ENCODE data around the gene MSX1. TPM values are rescaled to one million over a fixed set of nuclear protein-coding genes. Genes with fewer than 3 reads are reported as not detected.

The MSX1 gene
- total RNA-seq, 1 donor from 2014 or later, result 67.3 TPM

DNA sequence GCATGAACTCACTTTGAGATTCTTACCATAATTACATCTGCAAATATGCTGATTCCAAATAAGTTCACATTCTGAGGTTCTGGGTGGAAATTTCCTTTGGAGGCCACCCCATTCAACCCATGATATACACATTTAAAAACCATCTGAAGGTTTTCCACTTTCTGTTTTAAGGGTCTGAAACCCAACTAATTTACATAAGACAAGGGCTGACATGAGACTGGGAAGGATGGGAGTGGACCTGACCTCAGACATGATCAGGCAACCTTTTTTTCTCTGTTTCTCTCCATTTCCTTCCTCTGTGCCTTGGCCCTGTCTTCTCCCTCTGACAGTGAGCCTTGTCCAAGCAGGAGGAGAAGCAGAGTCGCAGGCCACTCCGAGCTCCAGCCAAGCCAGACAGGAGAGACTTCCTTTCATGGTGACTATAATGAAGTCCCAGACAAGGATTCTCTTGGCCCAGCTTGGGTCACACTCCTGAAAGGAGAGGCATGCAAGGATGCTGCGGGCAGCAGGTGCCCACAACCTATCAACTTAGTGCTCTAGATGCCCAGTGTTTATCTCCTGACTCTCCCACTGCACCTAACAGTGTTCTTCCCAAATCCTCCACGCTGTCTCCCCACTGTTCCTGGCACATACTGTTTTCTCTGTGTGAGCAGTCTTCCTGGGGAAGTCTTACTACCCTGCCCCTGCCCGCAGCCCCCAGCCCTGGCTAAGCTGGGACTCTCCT is 39.9 kb downstream of the MSX1 start:
- H3K9me3 Mint-ChIP-seq, result peaks cover 4% of the 10 kb centered on the region
- TF ChIP-seq CTCF (conservative IDR thresholded peaks at IDR 0.05), result no peak
- no peak overlapping the region for H3K27ac Mint-ChIP-seq
- H3K27me3 Mint-ChIP-seq, result peaks cover 25% of the 10 kb centered on the region
- DNase-seq (ENCODE audit: extremely low spot score, unreplicated experiment), result no peak
- no peaks in the 10 kb centered on the region for H3K36me3 Mint-ChIP-seq
- H3K4me1 Mint-ChIP-seq (ENCODE audit: unreplicated experiment), result peaks cover 9% of the 10 kb centered on the region
- no peak overlapping the region for H3K4me3 Mint-ChIP-seq

GRCh38 chr4:4901877-4902276 is 42.4 kb downstream of the MSX1 start:
- DNase-seq (ENCODE audit: extremely low spot score, unreplicated experiment), result no peak
- H3K4me3 Mint-ChIP-seq, result no peak overlapping the region
- peaks cover 9% of the 10 kb centered on the region for H3K4me1 Mint-ChIP-seq (ENCODE audit: unreplicated experiment)
- H3K9me3 Mint-ChIP-seq, result peaks cover 4% of the 10 kb centered on the region
- TF ChIP-seq CTCF (conservative IDR thresholded peaks at IDR 0.05), result peak; percentile 46
- H3K27me3 Mint-ChIP-seq, result peaks cover 42% of the 10 kb centered on the region
- H3K36me3 Mint-ChIP-seq, result no peaks in the 10 kb centered on the region
- H3K27ac Mint-ChIP-seq, result no peak overlapping the region

GRCh38 chr4:4912155-4912554 is 52.7 kb downstream of the MSX1 start:
- no peak overlapping the region for H3K4me3 Mint-ChIP-seq
- H3K4me1 Mint-ChIP-seq (ENCODE audit: unreplicated experiment), result no peaks in the 10 kb centered on the region
- no peaks in the 10 kb centered on the region for H3K9me3 Mint-ChIP-seq
- peaks cover 49% of the 10 kb centered on the region for H3K27me3 Mint-ChIP-seq
- no peak overlapping the region for H3K27ac Mint-ChIP-seq
- no peaks in the 10 kb centered on the region for H3K36me3 Mint-ChIP-seq
- DNase-seq (ENCODE audit: extremely low spot score, unreplicated experiment), result peak; percentile 16
- no peak for TF ChIP-seq CTCF (conservative IDR thresholded peaks at IDR 0.05)

DNA sequence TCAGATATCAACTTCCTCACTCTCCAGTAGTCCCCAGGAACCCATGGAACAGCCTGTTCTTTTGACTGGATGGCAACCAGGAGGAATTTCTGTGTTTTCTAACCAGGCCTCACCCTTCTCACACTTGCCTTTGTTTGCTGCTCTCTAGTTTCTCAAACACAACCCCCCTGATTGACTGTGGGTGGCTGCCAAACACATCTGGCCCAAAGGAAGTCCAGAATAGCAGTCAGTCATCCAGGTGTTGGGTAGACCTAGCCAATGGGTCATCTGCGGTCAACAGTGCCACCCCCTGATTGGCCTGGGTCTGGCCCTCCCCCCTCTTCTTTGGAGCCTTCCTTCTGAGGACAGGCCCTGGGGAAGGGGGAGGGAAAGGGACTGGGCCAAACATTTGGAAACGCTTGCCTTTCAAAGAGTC is 53.7 kb downstream of the MSX1 start:
- TF ChIP-seq CTCF (conservative IDR thresholded peaks at IDR 0.05), result no peak
- Mint-ChIP-seq H3K4me3 (no peak overlapping the region), H3K27me3 (peaks cover 43% of the 10 kb centered on the region)

More for the DNA sequence above, 53.7 kb downstream of the MSX1 start:
- no peak overlapping the region for H3K27ac Mint-ChIP-seq
- no peak for DNase-seq (ENCODE audit: extremely low spot score, unreplicated experiment)
- H3K36me3 Mint-ChIP-seq, result no peaks in the 10 kb centered on the region
- no peaks in the 10 kb centered on the region for H3K4me1 Mint-ChIP-seq (ENCODE audit: unreplicated experiment)
- H3K9me3 Mint-ChIP-seq, result no peaks in the 10 kb centered on the region

Other genes with a start within 250 kb of the MSX1 start
- gene CYTL1, start 159.8 kb downstream of the MSX1 start, total RNA-seq (ENCODE audit: low replicate concordance), result 0.52 and 6.9 TPM in 2 replicates
- 0.98 and 3.0 TPM in 2 replicates for gene STK32B, start 191.8 kb downstream of the MSX1 start, total RNA-seq (ENCODE audit: low replicate concordance)

All from type B pancreatic cell (in vitro differentiated cells).